Measurements from ENCODE around the gene NDEL1. TPM values are rescaled to one million over a fixed set of nuclear protein-coding genes. Genes with fewer than 3 reads are reported as not detected.

The NDEL1 gene
- polyA plus RNA-seq, 1 experiment: 72.2 TPM

- H3K4me3 ChIP-seq (ENCODE audit: low read depth, low read length): no peak overlapping the region
- TF ChIP-seq CTCF (IDR thresholded peaks at IDR 0.05; ENCODE audit: insufficient read depth, low read depth, low read length): no peak
- no peak for DNase-seq (ENCODE audit: low read depth)
- no peaks in the 10 kb centered on the region for H3K27me3 ChIP-seq (ENCODE audit: control insufficient read depth, insufficient read depth, low read length)
- ChIA-PET CTCF (no interaction called here), POLR2A (no interaction called here)
- peaks cover 28% of the 10 kb centered on the region for H3K36me3 ChIP-seq (ENCODE audit: control insufficient read depth, insufficient read depth, low read length)
Measured at GRCh38 chr17:8474826-8475225, 39.1 kb downstream of the NDEL1 start.

GRCh38 chr17:8475227-8475626 lies 39.5 kb downstream of the NDEL1 start:
- CTCF ChIA-PET: no interaction called here
- DNase-seq (ENCODE audit: low read depth): no peak
- POLR2A ChIA-PET: no interaction called here
- peaks cover 32% of the 10 kb centered on the region for H3K36me3 ChIP-seq (ENCODE audit: control insufficient read depth, insufficient read depth, low read length)
- H3K4me3 ChIP-seq (ENCODE audit: low read depth, low read length): no peak overlapping the region
- no peaks in the 10 kb centered on the region for H3K27me3 ChIP-seq (ENCODE audit: control insufficient read depth, insufficient read depth, low read length)
- TF ChIP-seq CTCF (IDR thresholded peaks at IDR 0.05; ENCODE audit: insufficient read depth, low read depth, low read length): no peak

- no peak for DNase-seq (ENCODE audit: low read depth)
- POLR2A ChIA-PET: interaction anchor here (0.7 kb wide), 1 partner anchor 39 kb away, joined by 3 read pairs; no protein-coding TSS in a partner anchor
- Histone ChIP-seq H3K27me3 (ENCODE audit: control insufficient read depth, insufficient read depth, low read length) (no peaks in the 10 kb centered on the region), H3K4me3 (ENCODE audit: low read depth, low read length) (no peak overlapping the region), H3K36me3 (ENCODE audit: control insufficient read depth, insufficient read depth, low read length) (peaks cover 35% of the 10 kb centered on the region)
- no peak for TF ChIP-seq CTCF (IDR thresholded peaks at IDR 0.05; ENCODE audit: insufficient read depth, low read depth, low read length)
- CTCF ChIA-PET: interaction anchor here (1.2 kb wide), 1 partner anchor 8 kb away, joined by 3 read pairs; no protein-coding TSS in a partner anchor
Measured at GRCh38 chr17:8475781-8476180, 40.1 kb downstream of the NDEL1 start.

- H3K4me3 ChIP-seq (ENCODE audit: low read depth, low read length): no peak overlapping the region
- no peak for DNase-seq (ENCODE audit: low read depth)
- POLR2A ChIA-PET: no interaction called here
- no peak for TF ChIP-seq CTCF (IDR thresholded peaks at IDR 0.05; ENCODE audit: insufficient read depth, low read depth, low read length)
- peaks cover 37% of the 10 kb centered on the region for H3K36me3 ChIP-seq (ENCODE audit: control insufficient read depth, insufficient read depth, low read length)
- CTCF ChIA-PET: interaction anchor here (0.5 to 1.2 kb wide), 3 partner anchors 9 to 93 kb away, joined by 3 read pairs; no protein-coding TSS in a partner anchor
- no peaks in the 10 kb centered on the region for H3K27me3 ChIP-seq (ENCODE audit: control insufficient read depth, insufficient read depth, low read length)
Measured at GRCh38 chr17:8476741-8477140, 41.1 kb downstream of the NDEL1 start.

GRCh38 chr17:8477171-8477570 lies 41.5 kb downstream of the NDEL1 start:
- ChIA-PET POLR2A (no interaction called here), CTCF (interaction anchor here (0.5 to 1.2 kb wide), 2 partner anchors 9 to 62 kb away, joined by 3 read pairs; no protein-coding TSS in a partner anchor)
- no peak overlapping the region for H3K4me3 ChIP-seq (ENCODE audit: low read depth, low read length)
- H3K27me3 ChIP-seq (ENCODE audit: control insufficient read depth, insufficient read depth, low read length): no peaks in the 10 kb centered on the region
- TF ChIP-seq CTCF (IDR thresholded peaks at IDR 0.05; ENCODE audit: insufficient read depth, low read depth, low read length): no peak
- DNase-seq (ENCODE audit: low read depth): no peak
- H3K36me3 ChIP-seq (ENCODE audit: control insufficient read depth, insufficient read depth, low read length): peaks cover 37% of the 10 kb centered on the region

Data from BJ (cell line).